Ureter (tissue), 1 donor: ENCODE results near the gene SUPT16H. TPM values are rescaled to one million over a fixed set of nuclear protein-coding genes. Genes with fewer than 3 reads are reported as not detected.
"Not testable (repeated sequence)": the region's sequence is repeated elsewhere in the genome, so short reads cannot be mapped to it uniquely, and the experiment has no call there.

ENCODE experiments used
- DNase-seq: peaks from one replicate; pipeline ENCODE4 v3.0.0-alpha.2; 2020; ENCODE audit warnings: low spot score
- total RNA-seq: library from RNA; stranded (reverse); gene quantifications from one replicate; pipeline ENCODE4 v1.2.4, GENCODE V29; 2023
- donor health status: DM: yes; HTN: yes; CAD: no.

SUPT16H gene
- total RNA-seq, 1 donor from 2014 or later = 75.0 TPM

GRCh38 chr14:21367582-21368144 lies 16.2 kb downstream of the SUPT16H start:
- DNase-seq = no peak

GRCh38 chr14:21356511-21356910 lies 27.3 kb downstream of the SUPT16H start:
- no peak for DNase-seq

- DNase-seq = no peak
Observed at GRCh38 chr14:21352587-21352986, 31.2 kb downstream of the SUPT16H start.

GRCh38 chr14:21350539-21350938 lies 33.3 kb downstream of the SUPT16H start:
- DNase-seq = no peak

- DNase-seq = no peak
Observed at GRCh38 chr14:21347201-21347600, 36.6 kb downstream of the SUPT16H start.

GRCh38 chr14:21346532-21347135 lies 37.2 kb downstream of the SUPT16H start:
- DNase-seq = no peak

- no peak for DNase-seq
Observed at GRCh38 chr14:21343035-21343794, 40.6 kb downstream of the SUPT16H start.

GRCh38 chr14:21334202-21334906 lies 49.5 kb downstream of the SUPT16H start:
- no peak for DNase-seq

- DNase-seq = no peak
Observed at GRCh38 chr14:21332950-21333349, 50.9 kb downstream of the SUPT16H start.

- DNase-seq = no peak
Observed at GRCh38 chr14:21326972-21327371, 56.8 kb downstream of the SUPT16H start.

GRCh38 chr14:21322716-21323115 lies 61.1 kb downstream of the SUPT16H start:
- DNase-seq = no peak

- DNase-seq = no peak
Observed at GRCh38 chr14:21320913-21321312, 62.9 kb downstream of the SUPT16H start.

GRCh38 chr14:21317398-21317797 lies 66.4 kb downstream of the SUPT16H start:
- DNase-seq = no peak

- no peak for DNase-seq
Observed at GRCh38 chr14:21313512-21313911, 70.3 kb downstream of the SUPT16H start.

GRCh38 chr14:21311614-21312013 lies 72.2 kb downstream of the SUPT16H start:
- DNase-seq = no peak

GRCh38 chr14:21309956-21310355 lies 73.9 kb downstream of the SUPT16H start:
- no peak for DNase-seq

GRCh38 chr14:21309238-21309636 lies 74.6 kb downstream of the SUPT16H start:
- DNase-seq = no peak

GRCh38 chr14:21308479-21309237 lies 75.2 kb downstream of the SUPT16H start:
- DNase-seq = peak; percentile 89

- DNase-seq = no peak
Observed at GRCh38 chr14:21308132-21308478, 75.7 kb downstream of the SUPT16H start.

- DNase-seq = no peak
Observed at GRCh38 chr14:21307637-21308036, 76.2 kb downstream of the SUPT16H start.

GRCh38 chr14:21302836-21303140 lies 81.0 kb downstream of the SUPT16H start:
- not testable (repeated sequence) for DNase-seq
